HepG2 (cell line): ENCODE measurements around the gene GRK4. TPM values are rescaled to one million over a fixed set of nuclear protein-coding genes. Genes with fewer than 3 reads are reported as not detected.

Experiments
- ATAC-seq: fragments of 200-7000 bp; cut with Tn5 transposase; 3 replicates; pipeline ENCODE4 v1.9.1; 2020; ENCODE audit warnings: mild to moderate bottlenecking, moderate library complexity
- BruUV-seq: library from RNA; stranded (reverse); fragments of 400-500 nt; replicated peaks from 2 replicates; lab custom pipeline; 2021; lab: Mats Ljungman, UMichigan
- CTCF ChIA-PET: fragments of 300-600 bp; formaldehyde crosslinking; extraction: SDS; loops from one replicate; lab custom pipeline; 2021; ENCODE audit warnings: low total read pairs, inconsistent platforms, low intra/inter-chr PET ratio; lab: Yijun Ruan, JAX
- POLR2A ChIA-PET: fragments of 350-600 bp; sonication (Branson Sonifier 250); formaldehyde crosslinking; loops from one replicate; lab custom pipeline; 2020; ENCODE audit warnings: antibody characterized with exemption, inconsistent platforms; lab: Yijun Ruan, JAX
- DNase-seq: peaks from one replicate; pipeline ENCODE4 v3.0.0-alpha.2; 2015; ENCODE audit warnings: low spot score
- FAIRE-seq: peaks from 3 replicates; lab custom pipeline; 2011; peaks lifted over from hg19 to GRCh38; lab: Jason Lieb, UNC
- H2AFZ ChIP-seq: one replicate; pipeline ENCODE4 v1.6.1; 2011; ENCODE audit warnings: low read length, inconsistent platforms
- H3K27ac ChIP-seq: fragments of 300-600 bp; 3 replicates; pipeline ENCODE4 v1.8.0; 2011; ENCODE audit warnings: mixed run types, mild to moderate bottlenecking, mixed read lengths, low read length, inconsistent platforms; ENCODE audit not compliant: insufficient read depth; ENCODE audit errors: extremely low read length
- H3K27me3 ChIP-seq, 2 experiments: fragments of 200-600 bp in 1 of 2; 2 replicates in 1 of 2; 3 replicates in 1 of 2; pipeline versions ENCODE4 v1.6.0 to v1.8.0; 2011; ENCODE audit warnings: low read length in 2 of 2, mild to moderate bottlenecking in 2 of 2, moderate library complexity in 2 of 2, inconsistent platforms in 1 of 2; ENCODE audit not compliant: insufficient read depth in 2 of 2, control insufficient read depth in 1 of 2
- H3K36me3 ChIP-seq, 2 experiments: fragments of 200-600 bp in 1 of 2; replicated peaks in 1 of 2; 2 replicates in 1 of 2; 3 replicates in 1 of 2; pipeline versions ENCODE4 v1.5.1 to v1.8.0; 2011; ENCODE audit warnings: low read length in 2 of 2, inconsistent platforms in 1 of 2; ENCODE audit not compliant: insufficient read depth in 2 of 2, control insufficient read depth in 1 of 2
- H3K4me1 ChIP-seq: 2 replicates; pipeline ENCODE4 v1.5.1; 2012; ENCODE audit warnings: low read length, inconsistent platforms; ENCODE audit not compliant: insufficient read depth
- H3K4me2 ChIP-seq: 2 replicates; pipeline ENCODE4 v1.6.0; 2011; ENCODE audit warnings: low read depth, low read length, inconsistent platforms
- H3K4me3 ChIP-seq, 3 experiments: fragments of 200-600 bp in 1 of 3; sonication (generic), shearing (Covaris generic) in 1 of 3; replicated peaks in 1 of 3; 2 replicates each; pipeline ENCODE4 v1.5.1; 2011 to 2016; ENCODE audit warnings: low read length in 3 of 3, inconsistent platforms in 2 of 3, low read depth in 2 of 3, mild to moderate bottlenecking in 2 of 3, control low read depth in 1 of 3, mixed read lengths in 1 of 3; ENCODE audit not compliant: insufficient read depth in 1 of 3
- H3K79me2 ChIP-seq: one replicate; pipeline ENCODE4 v1.6.1; 2011; ENCODE audit warnings: low read length, inconsistent platforms; ENCODE audit not compliant: insufficient read depth
- H3K9ac ChIP-seq: 2 replicates; pipeline ENCODE4 v1.6.0; 2011; ENCODE audit warnings: mild to moderate bottlenecking, low read depth, low read length, inconsistent platforms; ENCODE audit not compliant: insufficient read depth
- H3K9me3 ChIP-seq: 2 replicates; pipeline ENCODE4 v1.5.1; 2012; ENCODE audit warnings: mild to moderate bottlenecking, low read length
- H4K20me1 ChIP-seq: 2 replicates; pipeline ENCODE4 v1.6.0; 2011; ENCODE audit warnings: inconsistent platforms, mild to moderate bottlenecking, low read length, moderate library complexity; ENCODE audit not compliant: insufficient read depth
- ATF7 ChIP-seq, 2 experiments: fragments of 450-650 bp in 1 of 2; sonication (generic) in 1 of 2; formaldehyde crosslinking in 1 of 2; IDR thresholded peaks; 2 replicates each; pipeline versions ENCODE4 v1.4.0 to v1.6.1; 2016 to 2020; ENCODE audit warnings: antibody characterized with exemption in 1 of 2, mild to moderate bottlenecking in 1 of 2, missing genetic modification reagents in 1 of 2
- FUBP1 ChIP-seq: sonication (generic); formaldehyde crosslinking; IDR thresholded peaks from 2 replicates; pipeline ENCODE4 v1.5.1; 2020; ENCODE audit warnings: missing genetic modification reagents, mild to moderate bottlenecking, borderline replicate concordance
- ZBTB33 ChIP-seq: sonication (generic); formaldehyde crosslinking; IDR thresholded peaks from 2 replicates; pipeline ENCODE4 v1.4.0; 2020; ENCODE audit warnings: missing genetic modification reagents
- ZNF17 ChIP-seq: sonication (generic); formaldehyde crosslinking; IDR thresholded peaks from 2 replicates; pipeline ENCODE4 v1.5.0; 2020; ENCODE audit warnings: mild to moderate bottlenecking, missing genetic modification reagents
- ZNF567 ChIP-seq: sonication (generic); formaldehyde crosslinking; IDR thresholded peaks from 2 replicates; pipeline ENCODE4 v1.8.1; 2023; ENCODE audit warnings: mild to moderate bottlenecking, missing genetic modification reagents, borderline replicate concordance
- ZNF766 ChIP-seq: sonication (generic); formaldehyde crosslinking; IDR thresholded peaks from 2 replicates; pipeline ENCODE4 v1.5.0; 2020; ENCODE audit warnings: missing genetic modification reagents, borderline replicate concordance
- ZNF781 ChIP-seq: sonication (generic); formaldehyde crosslinking; IDR thresholded peaks from 2 replicates; pipeline ENCODE4 v1.5.1; 2020; ENCODE audit warnings: borderline replicate concordance, mild to moderate bottlenecking, missing genetic modification reagents; ENCODE audit errors: not compliant biosample characterization
- WGBS: methylation state at CpG from one replicate; pipeline ENCODE4 v1.1.6; 2017; ENCODE audit warnings: low lambda C conversion rate; 5-methylcytosine and 5-hydroxymethylcytosine counted together
- in situ Hi-C: cut with HindIII; loops from 2 replicates; pipeline ENCODE4 v1.10.0; 2017; ENCODE audit warnings: low pct_unique_long_range_greater_than_20kb; ENCODE audit not compliant: extremely low pct_ligation_motif_present
- intact Hi-C: fragments of 100-400 bp; cut with micrococcal nuclease; formaldehyde crosslinking; loops from one replicate; pipeline ENCODE4 v1.10.0; 2022; ENCODE audit not compliant: unreplicated experiment
- polyA plus RNA-seq, 8 experiments: library from polyadenylated mRNA; depleted of rRNA in 3 of 8; stranded (reverse) in 7 of 8; unstranded in 1 of 8; fragments of >200 nt; fragmentation: Illumina TruSeq in 4 of 8; extraction: Trizol in 4 of 8; gene quantifications; 2 replicates each; pipeline versions ENCODE4 v1.2.1 to v1.2.3, GENCODE V29; 2011 to 2016; ENCODE audit warnings: low read depth in 4 of 8, missing spikeins in 1 of 8, mixed read lengths in 1 of 8; ENCODE audit not compliant: insufficient read depth in 1 of 8
- total RNA-seq, 5 experiments: library from RNA; depleted of rRNA; stranded (reverse); fragments of >200 nt; fragmentation: Illumina TruSeq; extraction: Trizol; gene quantifications; 2 replicates each; pipeline ENCODE4 v1.2.3, GENCODE V29; 2016; ENCODE audit warnings: low read depth in 1 of 5

Gene GRK4
- total and polyA plus RNA-seq, 2 of the 13 experiments (the other 11 are each of a cell fraction or from before 2014, with no cell fraction given): 1.8 to 2.0 TPM

- no peaks in the 10 kb centered on the region for H3K79me2 ChIP-seq
- WGBS: 98% methylated on average over 17 of the region's 24 CpGs
- no peak overlapping the region for H3K4me2 ChIP-seq
- no peaks in the 10 kb centered on the region for H3K27me3 ChIP-seq
- no peak for DNase-seq
- peaks cover 17% of the 10 kb centered on the region; the same call in 1 of the 2 replicates for H4K20me1 ChIP-seq
- no peaks in the 10 kb centered on the region for H3K9me3 ChIP-seq
- H3K4me3 ChIP-seq: no peak overlapping the region
- peaks cover 48 to 80% of the 10 kb centered on the region in 2 experiments for H3K36me3 ChIP-seq
- in situ Hi-C loops (no loop called here), intact Hi-C loops (no loop called here)
- TF ChIP-seq ZBTB33 (CRISPR knock-in tag) (0 out of 2 replicates have a peak, but pooled peaks have one; percentile 26), ZNF781 (CRISPR knock-in tag) (no peak), ZNF766 (no peak), FUBP1 (CRISPR knock-in tag) (no peak), ATF7 (IDR thresholded peaks at IDR 0.05) (no peak), ATF7 (CRISPR knock-in tag; IDR thresholded peaks at IDR 0.05) (no peak), ZNF567 (CRISPR knock-in tag) (no peak), ZNF17 (peak; percentile 53; the same call in 1 of the 2 replicates)
- FAIRE-seq: no peak
- no peak for ATAC-seq
- H2AFZ ChIP-seq: no peak overlapping the region
- CTCF ChIA-PET: no interaction called here
- POLR2A ChIA-PET: no interaction called here
- H3K27ac ChIP-seq: no peak overlapping the region
- H3K4me1 ChIP-seq: peaks cover 15% of the 10 kb centered on the region
- H3K9ac ChIP-seq: no peak overlapping the region
- no TSS peak for BruUV-seq
Observed at GRCh38 chr4:2941138-2942036, 22.0 kb upstream of the GRK4 start.
